HG03103 (cell line): ENCODE data around the gene CNIH4.
"Not testable (repeated sequence)": the region's sequence is repeated elsewhere in the genome, so short reads cannot be mapped to it uniquely, and the experiment has no call there.

Experiments
- ATAC-seq: cut with Tn5 transposase; IDR thresholded peaks from one replicate; pipeline ENCODE4 v1.9.1; 2021; ENCODE audit warnings: low read depth; ENCODE audit not compliant: unreplicated experiment

The CNIH4 gene

GRCh38 chr1:224392411-224393249 is 36.0 kb downstream of the CNIH4 start:
- ATAC-seq: no peak

GRCh38 chr1:224393294-224393693 is 36.6 kb downstream of the CNIH4 start:
- no peak for ATAC-seq

- ATAC-seq: no peak
These were observed 43.2 kb downstream of the CNIH4 start for GRCh38 chr1:224399887-224400286.

GRCh38 chr1:224402472-224403036 is 45.9 kb downstream of the CNIH4 start:
- ATAC-seq: no peak

GRCh38 chr1:224404916-224405603 is 48.4 kb downstream of the CNIH4 start:
- no peak for ATAC-seq

- no peak for ATAC-seq
These were observed 48.9 kb downstream of the CNIH4 start for GRCh38 chr1:224405604-224405970.

- ATAC-seq: no peak
These were observed 49.5 kb downstream of the CNIH4 start for GRCh38 chr1:224406216-224406615.

GRCh38 chr1:224407571-224408293 is 51.1 kb downstream of the CNIH4 start:
- no peak for ATAC-seq

GRCh38 chr1:224408294-224408590 is 51.6 kb downstream of the CNIH4 start:
- ATAC-seq: no peak

- ATAC-seq: no peak
These were observed 55.1 kb downstream of the CNIH4 start for GRCh38 chr1:224411766-224412165.

- ATAC-seq: no peak
These were observed 63.4 kb downstream of the CNIH4 start for GRCh38 chr1:224420106-224420505.

GRCh38 chr1:224425279-224425884 is 68.7 kb downstream of the CNIH4 start:
- no peak for ATAC-seq

- not testable (repeated sequence) for ATAC-seq
These were observed 70.2 kb downstream of the CNIH4 start for GRCh38 chr1:224426869-224427268.

- ATAC-seq: no peak
These were observed 70.7 kb downstream of the CNIH4 start for GRCh38 chr1:224427346-224427745.

GRCh38 chr1:224428713-224429112 is 72.0 kb downstream of the CNIH4 start:
- ATAC-seq: not testable (repeated sequence)
